Loucy (cell line): Measurements from ENCODE around the gene CRYBB2.

Experiments
- CTCF ChIP-seq: fragments of 200-600 bp; sonication (generic); conservative IDR thresholded peaks from 2 replicates; pipeline ENCODE4 v1.5.1; 2014; ENCODE audit warnings: mild to moderate bottlenecking, antibody characterized with exemption, low read length
- EZH2phosphoT487 ChIP-seq: fragments of 200-600 bp; IDR thresholded peaks from 2 replicates; pipeline ENCODE4 v1.6.1; 2018; ENCODE audit warnings: antibody characterized with exemption, mild to moderate bottlenecking, moderate library complexity, borderline replicate concordance

GRCh38 chr22:25183949-25184619 lies 35.4 kb upstream of the CRYBB2 start:
- TF ChIP-seq CTCF: no peak
- no peak for TF ChIP-seq EZH2phosphoT487
